Hematopoietic multipotent progenitor cell (in vitro differentiated cells): ENCODE data around the gene ST7. TPM values are rescaled to one million over a fixed set of nuclear protein-coding genes. Genes with fewer than 3 reads are reported as not detected.
A peak's percentile ranks its signal among the peaks of the same experiment; 100 is the strongest.

ENCODE experiments used
- DNase-seq, 3 donors: peaks; one replicate each; pipeline ENCODE4 v3.0.0-alpha.2; 2011 to 2015; ENCODE audit warnings: low read depth in 2 of 3, low spot score in 2 of 3
- total RNA-seq: library from RNA; depleted of rRNA; stranded (reverse); fragments of >200 nt; gene quantifications from one replicate; pipeline ENCODE4 v1.2.3, GENCODE V29; 2012

ST7 gene
- total RNA-seq, 1 donor, result 21.3 TPM

GRCh38 chr7:117210397-117210796, 257.1 kb downstream of the ST7 start:
- no peak for DNase-seq

GRCh38 chr7:117210908-117211307, 257.6 kb downstream of the ST7 start:
- no peak for DNase-seq

GRCh38 chr7:117211614-117212013, 258.3 kb downstream of the ST7 start:
- no peak for DNase-seq

GRCh38 chr7:117212969-117213877, 259.9 kb downstream of the ST7 start:
- peak in 2 of 3 donors; percentile 35 to 62 for DNase-seq

GRCh38 chr7:117216010-117216409, 262.7 kb downstream of the ST7 start:
- DNase-seq, result no peak

- DNase-seq, result no peak
Observed at GRCh38 chr7:117216436-117217069, 263.3 kb downstream of the ST7 start.

GRCh38 chr7:117217106-117218035, 264.1 kb downstream of the ST7 start:
- DNase-seq, result no peak

- DNase-seq, result no peak
Observed at GRCh38 chr7:117218700-117219099, 265.4 kb downstream of the ST7 start.

- DNase-seq, result no peak
Observed at GRCh38 chr7:117219485-117219884, 266.2 kb downstream of the ST7 start.

- DNase-seq, result no peak
Observed at GRCh38 chr7:117220836-117221235, 267.5 kb downstream of the ST7 start.

- no peak for DNase-seq
Observed at GRCh38 chr7:117225536-117225935, 272.2 kb downstream of the ST7 start.

- no peak for DNase-seq
Observed at GRCh38 chr7:117227091-117227490, 273.8 kb downstream of the ST7 start.

- no peak for DNase-seq
Observed at GRCh38 chr7:117229350-117229749, 276.0 kb downstream of the ST7 start.

GRCh38 chr7:117230276-117231046, 277.2 kb downstream of the ST7 start:
- DNase-seq, result no peak

GRCh38 chr7:117231047-117231359, 277.7 kb downstream of the ST7 start:
- no peak for DNase-seq

GRCh38 chr7:117237646-117238045, 284.3 kb downstream of the ST7 start:
- no peak for DNase-seq

GRCh38 chr7:117238472-117238871, 285.2 kb downstream of the ST7 start:
- no peak for DNase-seq

- DNase-seq, result no peak
Observed at GRCh38 chr7:117238937-117239336, 285.6 kb downstream of the ST7 start.

GRCh38 chr7:117241088-117241487, 287.8 kb downstream of the ST7 start:
- DNase-seq, result no peak

GRCh38 chr7:117243390-117243789, 290.1 kb downstream of the ST7 start:
- no peak for DNase-seq
